GM21825 (cell line): ENCODE measurements around the gene IDS.
"Not testable (repeated sequence)": the region's sequence is repeated elsewhere in the genome, so short reads cannot be mapped to it uniquely, and the experiment has no call there.

Experiments used
- ATAC-seq: cut with Tn5 transposase; IDR thresholded peaks from one replicate; pipeline ENCODE4 v1.9.1; 2021; ENCODE audit warnings: mild to moderate bottlenecking, moderate library complexity; ENCODE audit not compliant: unreplicated experiment

The IDS gene, protein sequence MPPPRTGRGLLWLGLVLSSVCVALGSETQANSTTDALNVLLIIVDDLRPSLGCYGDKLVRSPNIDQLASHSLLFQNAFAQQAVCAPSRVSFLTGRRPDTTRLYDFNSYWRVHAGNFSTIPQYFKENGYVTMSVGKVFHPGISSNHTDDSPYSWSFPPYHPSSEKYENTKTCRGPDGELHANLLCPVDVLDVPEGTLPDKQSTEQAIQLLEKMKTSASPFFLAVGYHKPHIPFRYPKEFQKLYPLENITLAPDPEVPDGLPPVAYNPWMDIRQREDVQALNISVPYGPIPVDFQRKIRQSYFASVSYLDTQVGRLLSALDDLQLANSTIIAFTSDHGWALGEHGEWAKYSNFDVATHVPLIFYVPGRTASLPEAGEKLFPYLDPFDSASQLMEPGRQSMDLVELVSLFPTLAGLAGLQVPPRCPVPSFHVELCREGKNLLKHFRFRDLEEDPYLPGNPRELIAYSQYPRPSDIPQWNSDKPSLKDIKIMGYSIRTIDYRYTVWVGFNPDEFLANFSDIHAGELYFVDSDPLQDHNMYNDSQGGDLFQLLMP

DNA sequence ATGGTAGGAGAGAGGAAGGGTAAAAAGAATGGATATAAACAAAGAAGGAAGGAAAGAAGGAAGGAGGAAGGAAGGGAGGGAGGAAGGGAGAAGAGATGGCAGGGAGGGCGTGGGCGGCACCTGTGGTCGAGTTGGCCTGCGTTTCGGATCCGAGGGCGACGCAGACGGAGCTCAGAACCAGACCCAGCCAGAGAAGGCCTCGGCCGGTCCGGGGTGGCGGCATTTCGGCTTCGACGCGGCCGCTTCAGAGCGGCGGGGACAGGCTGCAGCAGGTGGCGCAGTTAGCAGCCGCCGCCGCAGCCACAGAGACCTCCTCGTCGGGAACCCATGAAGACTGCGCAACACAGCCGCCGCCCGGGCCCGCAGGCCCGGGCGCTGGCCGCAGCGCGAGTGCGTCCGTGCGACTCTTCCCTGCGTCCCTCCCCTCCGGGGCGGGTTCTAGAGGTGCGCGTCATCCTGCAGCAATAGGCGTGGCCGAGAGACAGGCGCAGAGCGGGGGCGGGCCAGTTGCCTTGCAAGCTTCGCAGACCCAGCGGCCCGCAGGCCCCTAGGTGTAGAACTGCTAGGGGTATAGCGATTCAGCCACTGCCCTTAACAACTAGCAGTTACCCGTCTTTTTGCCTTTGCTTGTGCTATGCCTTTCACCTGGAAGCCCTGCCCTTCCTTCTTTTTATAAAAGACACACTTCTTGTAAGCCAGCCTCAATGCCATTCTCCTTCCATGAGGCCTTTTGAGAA lies at the start of gene IDS:
TSS of gene IDS (minus strand) at position 392 of the 737 bp plus-strand sequence. CDS start at position 223, 169 bp downstream.
- ATAC-seq, result peak; percentile 75

DNA sequence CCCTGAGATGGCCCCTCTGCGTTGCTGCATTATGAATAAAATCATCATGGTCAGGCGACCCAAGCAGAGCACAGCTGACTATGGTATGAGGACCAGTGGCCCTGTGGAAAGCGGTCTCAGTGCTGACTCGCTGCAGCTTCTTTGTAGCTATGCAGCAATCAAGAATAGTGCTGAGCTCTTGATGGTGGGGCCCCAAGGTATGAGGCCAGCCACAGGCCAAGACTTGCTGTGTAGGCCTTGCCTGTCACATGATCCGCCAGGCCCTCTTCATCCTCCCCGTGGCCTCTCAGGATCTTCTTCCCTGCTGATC lies 46.8 kb upstream of the IDS start:
- ATAC-seq, result not testable (repeated sequence)

DNA sequence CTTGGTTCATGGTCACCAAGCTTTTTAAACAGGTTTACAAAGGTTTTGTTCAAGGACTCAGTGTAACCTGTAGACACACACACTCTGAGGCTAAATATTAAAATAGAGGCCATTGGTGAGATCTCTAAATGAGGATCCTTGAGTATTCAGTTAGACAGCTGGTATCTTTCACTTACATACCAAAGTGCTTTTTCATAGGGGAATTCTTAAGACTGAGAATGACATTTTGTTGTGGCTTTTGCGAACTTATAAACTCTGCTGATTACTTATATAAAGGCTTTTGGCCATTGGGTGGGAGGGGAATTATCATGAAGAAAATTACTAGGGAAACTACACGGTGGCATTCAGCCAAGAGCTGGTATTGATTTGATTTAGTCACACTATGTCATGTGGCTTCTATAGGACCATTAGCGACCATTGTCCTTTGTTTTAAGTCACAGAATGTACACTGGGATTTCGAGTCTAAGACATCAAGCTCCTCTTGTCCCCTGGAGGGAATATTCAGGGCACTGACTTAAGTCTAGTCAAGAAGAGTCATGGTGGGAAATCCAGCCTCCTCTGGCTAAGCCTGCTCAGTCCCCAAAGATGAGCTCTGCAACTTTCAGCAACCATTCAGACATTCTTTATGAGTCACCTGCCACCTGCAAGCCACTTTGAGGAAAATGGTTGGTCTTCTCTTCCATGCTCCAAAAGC lies 46.3 kb upstream of the IDS start:
- not testable (repeated sequence) for ATAC-seq

DNA sequence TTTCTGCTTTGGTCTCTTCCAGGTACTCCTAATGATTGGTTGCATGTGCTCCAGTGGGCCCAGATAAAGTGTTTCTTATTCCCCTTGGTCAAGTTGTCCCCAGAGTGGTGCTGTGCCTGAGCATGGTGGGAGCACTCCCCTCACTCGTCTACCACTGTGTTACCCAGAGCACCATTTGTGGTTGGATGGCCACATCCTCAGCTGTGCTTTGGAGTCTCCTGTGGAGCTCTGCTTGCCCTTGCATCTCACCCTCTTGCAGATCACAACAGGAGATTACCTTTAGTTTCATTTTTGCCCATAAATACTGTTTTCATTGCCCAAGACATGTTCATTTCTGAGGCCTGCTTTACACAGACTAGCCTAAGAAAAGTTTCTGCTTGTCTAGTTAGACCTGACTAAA lies 45.3 kb upstream of the IDS start:
- ATAC-seq, result not testable (repeated sequence)

DNA sequence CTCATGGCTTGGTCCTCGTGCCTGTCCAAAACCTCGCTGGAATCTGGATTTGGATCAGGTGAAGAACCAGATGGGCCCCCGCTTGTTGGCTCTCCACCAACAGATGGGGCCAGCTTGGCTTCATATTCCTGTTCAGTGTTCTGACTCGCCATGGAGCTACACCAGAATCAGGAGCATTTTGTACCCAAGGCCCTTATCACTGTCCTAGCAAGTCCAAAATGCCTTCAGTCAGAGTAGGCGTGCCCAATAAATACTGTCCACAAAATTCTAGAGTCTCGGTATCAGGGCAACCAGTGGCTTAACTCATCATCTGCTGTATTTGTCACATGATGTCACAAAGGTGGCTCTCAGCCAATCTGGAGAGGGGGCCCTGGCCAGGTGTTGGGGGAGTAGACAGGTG lies 44.6 kb upstream of the IDS start, which contains the start of gene HSFX3:
TSS of gene HSFX3 (minus strand) at position 224 of the 400 bp plus-strand sequence. CDS start at position 152, 72 bp downstream.
- ATAC-seq, result not testable (repeated sequence)

DNA sequence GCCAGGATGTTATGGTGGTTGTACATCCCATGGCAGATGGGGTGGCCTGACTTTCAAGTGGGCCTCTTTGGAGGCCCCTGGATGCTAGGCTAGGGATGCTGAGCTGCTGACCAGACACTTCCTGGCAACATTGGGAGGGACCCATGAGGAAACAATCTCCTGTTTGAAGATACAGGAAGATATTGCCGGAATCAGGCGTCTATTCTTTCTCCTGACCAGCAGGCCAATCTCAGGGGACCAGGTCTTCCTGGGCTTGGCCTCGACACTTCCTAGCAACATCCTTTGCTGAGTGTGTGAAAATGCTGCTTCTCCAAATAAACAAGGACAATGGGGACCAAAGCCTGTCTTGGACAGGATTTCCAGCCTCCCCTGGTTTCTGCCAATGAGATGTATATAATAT lies 42.7 kb upstream of the IDS start:
- not testable (repeated sequence) for ATAC-seq

DNA sequence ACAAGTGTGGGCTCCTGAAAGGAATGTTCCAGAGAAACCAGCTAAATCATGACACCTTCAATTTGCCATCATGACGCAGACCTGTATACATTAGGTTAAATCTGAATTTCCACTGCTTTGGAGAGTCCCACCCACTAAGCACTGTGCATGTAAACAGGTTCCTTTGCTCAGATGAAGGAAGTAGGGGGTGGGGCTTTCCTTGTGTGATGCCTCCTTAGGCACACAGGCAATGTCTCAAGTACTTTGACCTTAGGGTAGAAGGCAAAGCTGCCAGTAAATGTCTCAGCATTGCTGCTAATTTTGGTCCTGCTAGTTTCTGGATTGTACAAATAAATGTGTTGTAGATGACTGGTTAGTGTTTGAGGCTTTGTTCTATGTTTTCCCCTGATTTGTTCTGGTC lies 41.9 kb upstream of the IDS start:
- not testable (repeated sequence) for ATAC-seq

DNA sequence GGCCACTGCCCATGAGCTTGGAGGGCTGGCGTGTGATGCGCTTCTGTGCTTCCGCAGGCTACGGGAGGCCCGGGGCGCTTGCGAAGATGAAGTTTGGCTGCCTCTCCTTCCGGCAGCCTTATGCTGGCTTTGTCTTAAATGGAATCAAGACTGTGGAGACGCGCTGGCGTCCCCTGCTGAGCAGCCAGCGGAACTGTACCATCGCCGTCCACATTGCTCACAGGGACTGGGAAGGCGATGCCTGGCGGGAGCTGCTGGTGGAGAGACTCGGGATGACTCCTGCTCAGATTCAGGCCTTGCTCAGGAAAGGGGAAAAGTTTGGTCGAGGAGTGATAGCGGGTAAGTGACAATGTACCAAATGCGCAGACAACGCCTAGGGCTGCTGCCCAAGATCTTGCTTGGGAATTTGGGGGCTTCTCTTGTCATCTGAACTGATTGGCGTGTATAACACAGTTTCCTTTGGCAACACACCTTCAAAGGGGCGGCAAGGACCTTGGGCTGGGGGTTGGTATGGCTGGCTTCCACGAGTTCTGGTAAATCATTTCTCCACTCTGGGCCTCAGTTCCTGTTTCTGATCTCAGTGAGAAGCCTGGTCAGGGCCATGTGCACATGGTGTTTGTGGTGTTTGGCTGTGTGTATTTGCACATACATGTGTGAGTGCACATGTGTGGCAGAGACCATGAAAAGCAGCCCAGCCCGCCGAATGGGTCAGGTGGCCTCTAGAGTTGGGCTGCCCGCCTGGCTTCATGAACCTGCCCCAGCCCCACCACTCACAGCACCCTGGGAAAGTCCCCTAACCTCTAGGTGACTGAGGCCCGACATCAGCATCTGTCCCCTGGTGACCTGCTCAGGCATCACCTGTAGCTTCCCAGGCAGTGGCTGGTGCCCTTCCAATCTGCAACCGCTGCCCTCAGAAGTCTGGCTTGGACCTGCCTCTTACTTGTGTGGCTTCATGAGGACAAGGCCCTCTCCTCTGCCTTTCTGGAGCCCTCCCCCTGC lies 40.7 kb upstream of the IDS start:
- ATAC-seq, result not testable (repeated sequence)

DNA sequence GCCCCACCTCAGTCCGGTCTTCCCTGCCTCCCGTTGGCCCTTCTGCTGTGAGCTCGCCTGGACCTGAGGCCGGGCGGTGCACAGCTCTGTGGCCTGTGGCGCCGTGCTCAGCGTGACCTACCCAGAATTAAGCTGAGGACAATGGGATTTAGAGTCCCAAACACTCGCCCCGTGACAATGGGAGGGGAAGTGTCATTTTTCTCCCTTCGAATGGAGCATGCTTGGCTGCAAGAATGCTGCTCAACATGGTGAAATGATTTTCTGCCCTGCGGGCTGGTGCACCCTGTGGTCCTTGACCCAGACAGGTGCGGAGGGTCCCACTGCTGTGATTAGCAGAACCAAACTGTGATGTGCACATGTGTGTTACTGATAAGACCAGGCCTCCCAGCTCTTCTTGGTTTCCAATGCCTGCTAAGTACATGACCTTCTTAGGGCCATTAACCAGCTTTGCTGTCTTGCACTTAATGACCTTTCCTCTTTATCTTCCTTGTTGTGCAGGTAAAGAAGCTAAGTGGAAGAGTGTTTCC lies 36.5 kb upstream of the IDS start:
- ATAC-seq, result no peak

DNA sequence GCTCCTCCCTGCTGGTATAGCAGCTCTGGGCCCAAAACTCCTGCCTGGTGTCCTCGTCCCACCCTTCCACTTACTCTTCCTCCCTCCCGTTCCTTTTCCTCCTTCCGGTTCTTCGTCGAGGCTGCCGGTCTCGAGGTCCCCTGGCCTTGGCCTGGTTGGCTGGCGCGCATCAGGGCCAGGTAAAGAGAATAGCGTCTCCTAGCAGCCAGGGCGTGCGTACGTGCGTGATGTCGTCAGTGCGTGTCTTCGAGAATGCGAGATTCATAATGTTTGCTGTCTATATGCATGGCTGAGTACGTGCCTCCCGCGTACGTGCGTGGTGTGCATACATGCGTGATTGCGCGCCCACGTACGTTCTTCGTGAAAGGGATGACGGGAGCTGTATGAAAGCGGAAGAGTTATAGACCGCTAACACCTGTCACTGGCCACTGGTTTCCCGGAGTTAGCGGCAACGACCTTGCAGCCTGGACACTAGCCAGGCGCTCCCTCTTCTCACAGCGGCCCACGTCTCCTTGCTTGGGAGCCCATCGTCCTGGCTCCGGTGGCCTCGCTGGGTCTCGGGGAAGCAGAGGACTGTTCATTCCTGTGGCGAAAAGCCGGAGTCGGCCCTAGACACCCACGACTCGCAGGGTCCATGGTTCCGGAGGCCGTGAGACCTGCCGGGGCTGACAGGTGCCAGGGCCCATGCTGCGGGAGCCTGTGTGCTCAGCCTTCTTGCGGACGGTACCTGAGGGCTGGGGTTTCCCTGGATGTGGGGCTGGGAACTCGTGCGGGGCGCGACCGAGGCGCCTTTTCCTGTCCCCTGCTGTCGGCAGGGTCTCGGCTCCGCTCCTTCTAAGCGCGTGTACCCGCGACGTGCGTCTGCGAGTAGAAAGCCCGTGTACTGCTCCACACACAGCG lies 35.8 kb upstream of the IDS start, which contains the start of gene EOLA1:
TSS of gene EOLA1 (plus strand) at position 392 of the 900 bp plus-strand sequence. CDS start 4,619 bp downstream, outside the sequence.
- ATAC-seq, result peak; percentile 62

DNA sequence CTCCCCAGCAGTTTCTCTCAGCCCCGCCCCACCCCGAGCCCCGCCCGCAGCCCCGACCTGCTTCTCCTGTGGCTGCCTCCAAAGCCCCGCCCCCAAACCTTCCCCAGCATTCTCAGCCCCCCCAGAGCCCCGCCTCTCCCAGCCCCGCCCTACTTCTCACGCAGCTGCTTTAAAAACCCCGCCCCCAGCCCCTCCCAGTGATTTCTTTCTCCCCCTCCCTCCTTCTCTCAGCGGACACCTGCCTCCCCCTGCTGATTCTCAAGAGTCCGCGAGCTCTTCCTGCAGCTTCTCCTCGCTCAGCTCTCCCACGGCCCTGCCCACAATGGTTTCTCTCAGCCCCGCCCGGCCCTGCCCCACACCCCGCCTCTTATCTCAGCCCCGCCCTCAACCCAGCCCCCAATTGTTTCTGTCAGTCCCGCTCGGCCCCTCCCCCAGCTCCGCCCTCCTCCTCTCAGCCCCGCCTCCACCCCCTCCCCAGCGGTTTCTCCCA lies 35.1 kb upstream of the IDS start:
- peak; percentile 30 for ATAC-seq

DNA sequence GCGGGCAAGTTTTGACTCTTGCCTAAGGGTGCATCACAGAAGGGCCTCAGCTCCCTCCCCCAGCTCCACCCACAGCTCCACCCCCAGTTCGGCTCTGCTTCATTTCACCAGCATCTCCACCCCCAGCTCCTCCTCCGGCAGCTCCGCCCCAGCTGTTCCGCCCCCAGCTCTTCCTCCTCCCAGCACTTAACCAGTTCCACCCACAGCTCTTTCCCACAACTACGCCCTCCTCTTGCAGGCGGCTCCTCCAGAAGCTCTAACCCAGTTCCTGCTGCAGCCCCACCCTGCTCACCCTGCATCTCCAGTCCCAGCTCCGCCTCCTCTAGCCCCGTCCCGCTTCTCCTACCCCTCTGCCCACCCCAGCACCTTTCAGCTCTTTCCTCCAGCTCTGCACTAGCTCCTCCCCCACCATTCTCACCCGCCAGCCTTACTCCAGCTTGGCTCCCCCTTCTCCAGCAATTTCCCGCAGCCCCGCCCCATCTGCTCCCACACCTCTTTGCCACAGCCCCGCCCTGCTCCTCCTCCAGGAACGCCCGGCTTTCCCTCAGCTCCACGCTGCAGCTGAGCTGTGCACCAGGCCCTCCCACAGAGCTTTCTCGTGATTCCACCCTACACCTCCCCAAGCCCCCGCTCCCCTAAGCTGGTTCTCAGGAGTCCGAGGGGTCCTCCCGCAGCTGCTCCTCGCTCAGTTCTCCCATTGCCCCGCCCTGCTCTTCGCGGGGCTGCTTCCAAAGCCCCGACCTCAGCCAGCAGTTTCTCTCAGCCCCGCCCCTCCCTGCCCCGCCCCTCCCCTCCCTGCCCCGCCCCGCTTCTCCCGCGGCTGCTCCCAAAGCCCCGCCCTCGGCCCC lies 34.4 kb upstream of the IDS start:
- peak; percentile 42 for ATAC-seq

DNA sequence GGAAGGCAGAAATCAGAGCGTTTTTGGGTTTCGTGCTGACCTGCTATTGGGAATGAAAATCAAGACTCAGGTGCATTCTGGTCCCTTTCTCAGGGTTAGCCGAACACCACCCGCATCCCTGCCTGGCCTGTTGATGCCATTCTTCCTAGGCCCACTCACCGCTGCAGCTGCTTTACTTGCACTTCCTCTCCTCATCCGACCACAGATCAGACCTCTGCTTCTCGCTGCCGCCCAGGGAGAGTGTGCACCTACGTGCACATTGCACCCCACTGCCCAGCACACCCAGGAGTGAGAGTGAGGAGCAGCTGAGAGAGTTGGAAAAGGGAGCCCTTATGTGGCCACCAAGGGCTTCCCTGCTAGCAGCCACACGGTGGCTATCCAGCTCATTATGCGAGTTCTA lies 32.4 kb upstream of the IDS start:
- not testable (repeated sequence) for ATAC-seq

DNA sequence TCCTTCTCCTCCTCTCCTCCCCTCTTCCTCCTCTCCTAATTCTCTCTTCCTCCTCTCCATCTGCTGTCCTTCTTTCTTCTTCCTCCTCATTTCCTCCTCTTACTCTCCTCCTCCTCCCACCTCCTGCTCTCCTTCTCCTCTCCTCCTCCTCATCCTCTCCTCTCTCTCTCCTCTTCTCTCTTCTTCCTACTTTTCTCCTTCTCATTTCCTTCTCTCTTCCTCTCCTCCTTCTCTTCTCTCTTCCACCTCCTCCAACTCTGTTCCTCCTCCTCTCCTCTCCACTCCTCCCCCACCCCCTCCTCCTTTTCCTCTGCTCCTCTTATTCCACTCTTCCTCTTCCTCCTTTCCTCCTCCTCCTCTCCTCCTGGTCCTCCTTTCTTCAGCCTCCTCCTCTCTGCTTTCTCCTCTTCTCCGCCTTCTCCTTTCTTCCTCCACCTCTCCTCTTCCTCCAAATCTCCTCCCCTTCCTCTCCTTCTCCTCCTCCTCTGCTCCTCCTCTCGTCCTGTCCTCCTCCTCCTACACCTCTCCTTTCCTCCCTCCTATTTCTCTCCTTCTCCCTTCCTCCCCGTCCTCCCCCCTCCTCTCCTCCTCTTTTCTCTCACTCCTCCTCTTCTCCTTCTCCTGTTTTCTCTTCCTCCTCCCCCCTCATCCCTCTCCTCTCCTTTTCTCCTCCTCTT lies 30.0 kb upstream of the IDS start:
- not testable (repeated sequence) for ATAC-seq

DNA sequence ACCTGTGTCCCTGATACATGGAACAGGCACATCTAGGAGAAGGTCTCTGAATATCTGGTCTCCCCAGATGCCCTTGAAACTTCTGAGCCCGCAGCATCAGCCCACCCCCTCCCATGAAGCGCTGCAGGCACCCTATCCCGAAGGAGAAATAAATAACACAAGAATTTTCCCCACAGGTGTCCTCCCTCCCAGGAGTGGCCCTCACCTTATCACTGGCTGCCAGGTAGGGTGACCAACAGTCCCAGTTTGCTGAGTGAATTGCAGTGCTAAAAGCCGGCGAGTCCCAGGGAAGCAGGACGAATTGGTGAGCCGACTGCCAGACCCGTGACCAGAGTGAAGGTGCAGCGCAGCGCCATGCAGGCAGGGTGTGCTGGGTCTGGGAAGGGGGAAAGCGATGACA lies 28.9 kb upstream of the IDS start:
- ATAC-seq, result not testable (repeated sequence)

DNA sequence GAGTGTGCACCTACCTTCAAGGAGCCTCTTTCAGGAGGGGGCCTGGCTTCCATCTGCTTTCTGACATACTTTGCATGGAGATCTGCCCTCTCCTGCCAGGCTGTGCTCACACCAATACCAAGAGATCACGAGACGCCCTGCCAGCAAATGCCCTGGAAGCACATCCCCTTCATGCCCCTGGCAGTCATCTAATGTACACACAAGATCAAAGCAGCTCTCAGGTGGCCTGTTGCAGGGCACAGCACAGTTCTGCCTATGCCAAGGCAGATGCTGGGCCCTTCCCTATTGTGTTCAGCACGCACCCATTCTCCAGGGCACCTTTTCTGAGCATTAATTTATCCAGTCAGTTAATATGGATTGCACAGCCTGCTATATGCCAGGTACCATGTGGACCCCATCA lies 27.8 kb upstream of the IDS start:
- ATAC-seq, result not testable (repeated sequence)

DNA sequence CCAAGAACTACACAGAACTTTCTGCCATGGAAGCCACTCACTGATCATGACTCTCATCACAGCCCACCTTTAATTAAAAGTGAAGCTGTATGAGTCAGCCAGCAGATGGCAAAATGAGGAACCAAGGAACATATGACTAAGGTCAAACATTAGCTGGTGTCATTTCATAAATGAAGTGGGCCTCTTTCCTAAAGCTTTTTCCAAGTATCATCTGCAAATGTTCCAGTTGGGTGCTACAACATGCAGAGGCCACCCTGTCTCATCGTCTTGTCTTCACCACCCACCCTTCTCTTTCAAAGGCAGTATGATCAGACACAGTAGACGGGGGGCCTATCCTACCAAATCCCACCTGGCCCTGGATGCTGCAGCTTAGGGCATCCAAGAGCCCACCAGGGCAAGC lies 26.5 kb upstream of the IDS start:
- peak; percentile 53 for ATAC-seq
